Stimulated activated CD4-positive, alpha-beta T cell treated with anti-CD3 and anti-CD28 coated beads, Interleukin-12 subunit alpha, Interleukin-12 subunit beta, amount 100 ng/mL, for 48 hours (primary cell): ENCODE results near the gene ANKRD6.

ENCODE experiments used
- DNase-seq, 3 donors: peaks; one replicate each; pipeline ENCODE4 v3.0.0-alpha.2; 2020; ENCODE audit warnings: low read depth in 2 of 3, low spot score in 1 of 3

ANKRD6 gene

GRCh38 chr6:89506716-89507617, 74.0 kb downstream of the ANKRD6 start:
- no peak for DNase-seq

GRCh38 chr6:89508755-89509563, 76.0 kb downstream of the ANKRD6 start:
- no peak for DNase-seq

GRCh38 chr6:89509777-89510281, 76.9 kb downstream of the ANKRD6 start:
- DNase-seq, result no peak

- no peak for DNase-seq
These were observed 77.4 kb downstream of the ANKRD6 start for GRCh38 chr6:89510393-89510792.

DNA sequence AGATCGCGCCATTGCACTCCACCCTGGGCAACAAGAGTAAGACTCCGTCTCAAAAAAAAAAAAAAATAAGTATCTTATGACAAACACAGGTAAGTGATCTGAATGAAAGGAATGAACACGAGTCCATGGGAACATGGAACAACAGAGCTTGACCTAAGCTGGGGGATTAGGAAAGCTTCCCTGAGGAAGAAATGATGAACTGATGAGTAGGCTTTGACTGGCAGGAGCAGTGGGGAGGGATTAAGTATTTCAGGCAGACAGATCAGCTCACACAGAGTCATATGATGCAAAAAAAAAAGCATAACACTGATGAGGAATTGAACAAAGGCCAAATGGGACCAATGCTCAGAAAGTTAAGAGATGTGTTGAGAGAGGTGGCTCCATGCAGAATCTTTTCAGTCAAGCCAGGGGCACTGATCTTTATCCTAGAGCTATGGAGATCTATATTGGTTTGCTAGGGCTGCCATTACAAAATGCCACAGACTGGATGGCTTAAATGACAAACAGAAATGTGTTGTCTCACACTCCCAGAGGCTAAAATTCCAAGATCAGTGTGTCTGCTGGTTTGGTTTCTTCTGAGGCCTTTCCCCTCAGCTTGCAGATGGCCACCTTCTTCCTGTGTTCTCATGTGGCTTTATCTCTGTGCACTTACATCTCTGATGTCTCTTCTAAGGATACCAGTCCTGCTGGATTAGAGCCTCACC, 85.6 kb downstream of the ANKRD6 start:
- no peak for DNase-seq

DNA sequence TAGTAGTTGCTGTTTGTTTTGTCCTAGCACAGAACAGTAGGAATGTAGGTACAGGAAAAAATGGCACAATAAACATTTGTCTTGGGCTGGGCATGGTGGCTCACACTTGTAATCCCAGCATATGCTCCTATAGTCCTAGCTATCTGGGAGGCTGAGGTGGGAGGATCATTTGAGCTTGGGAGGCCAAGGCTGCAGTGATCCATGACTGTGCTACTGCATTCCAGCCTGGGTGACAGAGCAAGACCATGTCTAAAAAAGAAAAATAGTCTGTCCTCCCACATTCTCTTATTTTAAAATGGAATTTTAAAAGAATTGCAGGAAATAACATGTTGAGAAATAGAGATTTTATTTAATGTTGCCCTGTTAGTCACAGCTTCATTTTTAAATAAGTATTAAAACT, 87.8 kb downstream of the ANKRD6 start:
- DNase-seq, result no peak

DNA sequence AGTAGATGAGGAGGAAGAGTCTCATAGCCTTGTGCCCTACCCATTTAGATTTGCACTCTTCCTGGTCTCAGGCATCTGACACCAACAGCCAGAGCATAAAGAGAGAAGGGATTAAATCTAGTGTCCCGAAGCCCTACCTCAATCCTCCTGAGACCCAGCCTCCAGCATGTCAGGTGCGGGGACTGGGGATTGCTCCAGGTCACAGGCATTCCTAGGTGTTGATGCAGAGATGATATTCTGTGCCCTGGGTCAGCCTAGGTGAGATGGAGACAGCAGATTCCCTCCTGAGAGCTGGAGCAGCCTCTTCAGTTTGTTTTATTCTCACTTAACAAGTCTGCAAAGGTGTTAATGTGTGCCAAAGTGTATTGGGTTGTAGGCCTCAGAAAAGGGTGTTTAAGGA, 89.8 kb downstream of the ANKRD6 start:
- no peak for DNase-seq

GRCh38 chr6:89525786-89526562, 93.0 kb downstream of the ANKRD6 start:
- no peak for DNase-seq

DNA sequence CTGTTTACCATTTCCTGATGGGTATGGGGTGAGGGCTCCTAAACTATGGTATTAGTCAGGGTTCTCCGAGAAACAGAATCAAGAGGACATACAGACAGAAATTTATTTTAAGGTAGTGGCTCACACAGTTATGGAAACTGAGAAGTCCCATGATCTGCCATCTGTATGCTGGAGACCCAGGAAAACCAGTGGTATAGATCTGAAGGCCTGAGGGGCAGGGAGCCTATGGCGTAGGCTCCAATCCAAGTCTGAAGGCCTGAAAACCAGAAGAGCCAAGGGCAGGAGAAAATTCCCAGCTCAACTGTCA, 93.6 kb downstream of the ANKRD6 start:
- no peak for DNase-seq

DNA sequence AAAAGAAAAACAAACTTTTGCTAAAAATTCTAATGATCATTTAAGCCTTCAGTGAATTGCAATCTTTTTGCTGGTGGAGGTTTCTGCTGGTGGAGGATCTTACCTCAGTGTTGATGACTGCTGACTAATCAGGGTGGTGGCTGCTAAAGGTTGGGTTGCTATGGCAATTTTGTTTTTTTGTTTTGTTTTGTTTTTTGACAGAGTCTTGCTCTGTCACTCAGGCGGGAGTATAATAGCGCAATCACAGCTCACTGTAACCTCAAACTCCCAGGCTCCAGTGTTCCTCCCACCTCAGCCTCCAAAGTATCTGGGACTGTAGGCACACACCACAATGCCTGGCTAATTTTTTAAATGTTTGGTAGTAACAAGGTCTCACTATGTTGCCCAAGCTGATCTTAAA, 94.7 kb downstream of the ANKRD6 start:
- no peak for DNase-seq

GRCh38 chr6:89528866-89529265, 95.9 kb downstream of the ANKRD6 start:
- DNase-seq, result no peak

DNA sequence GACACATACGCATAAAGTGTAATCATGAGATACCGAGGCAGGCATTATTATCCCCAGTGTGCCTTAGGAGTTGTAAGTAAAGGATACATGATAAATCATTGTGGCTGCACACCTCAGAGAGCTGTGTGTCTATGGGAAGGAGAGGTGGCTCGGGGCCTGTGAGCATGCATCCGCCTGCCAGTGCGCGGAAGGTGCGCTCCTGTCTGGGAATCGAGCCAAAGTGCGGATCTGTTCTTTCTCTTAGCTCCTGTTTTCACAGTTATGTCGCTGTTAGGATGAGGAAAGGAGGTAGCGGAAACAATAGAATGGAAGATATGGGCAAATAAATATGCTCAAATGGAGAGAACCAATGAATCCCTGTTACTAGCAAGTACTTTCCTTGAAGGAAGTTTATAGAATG, 98.0 kb downstream of the ANKRD6 start:
- no peak for DNase-seq

DNA sequence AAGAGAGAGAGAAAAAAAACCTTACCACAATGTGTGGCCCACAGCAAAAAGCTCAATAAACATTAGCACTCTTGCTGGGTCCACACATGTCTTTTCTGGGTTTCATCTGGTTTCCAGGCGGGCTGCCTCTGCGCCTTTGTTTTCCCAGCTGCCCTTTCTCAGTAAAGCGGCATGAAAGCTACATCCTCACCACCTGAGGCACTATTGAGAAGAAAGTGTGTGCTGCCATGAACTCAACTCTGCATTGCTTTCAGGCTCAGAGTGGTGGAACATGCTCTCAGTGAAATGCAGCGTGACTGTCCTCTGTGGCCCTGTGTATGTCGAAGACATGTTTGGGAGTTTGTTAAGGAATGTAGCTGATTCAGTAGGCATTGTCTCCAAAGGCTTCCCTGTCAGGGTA, 103.3 kb downstream of the ANKRD6 start:
- DNase-seq, result no peak

GRCh38 chr6:89539779-89540178, 106.8 kb downstream of the ANKRD6 start:
- no peak for DNase-seq

DNA sequence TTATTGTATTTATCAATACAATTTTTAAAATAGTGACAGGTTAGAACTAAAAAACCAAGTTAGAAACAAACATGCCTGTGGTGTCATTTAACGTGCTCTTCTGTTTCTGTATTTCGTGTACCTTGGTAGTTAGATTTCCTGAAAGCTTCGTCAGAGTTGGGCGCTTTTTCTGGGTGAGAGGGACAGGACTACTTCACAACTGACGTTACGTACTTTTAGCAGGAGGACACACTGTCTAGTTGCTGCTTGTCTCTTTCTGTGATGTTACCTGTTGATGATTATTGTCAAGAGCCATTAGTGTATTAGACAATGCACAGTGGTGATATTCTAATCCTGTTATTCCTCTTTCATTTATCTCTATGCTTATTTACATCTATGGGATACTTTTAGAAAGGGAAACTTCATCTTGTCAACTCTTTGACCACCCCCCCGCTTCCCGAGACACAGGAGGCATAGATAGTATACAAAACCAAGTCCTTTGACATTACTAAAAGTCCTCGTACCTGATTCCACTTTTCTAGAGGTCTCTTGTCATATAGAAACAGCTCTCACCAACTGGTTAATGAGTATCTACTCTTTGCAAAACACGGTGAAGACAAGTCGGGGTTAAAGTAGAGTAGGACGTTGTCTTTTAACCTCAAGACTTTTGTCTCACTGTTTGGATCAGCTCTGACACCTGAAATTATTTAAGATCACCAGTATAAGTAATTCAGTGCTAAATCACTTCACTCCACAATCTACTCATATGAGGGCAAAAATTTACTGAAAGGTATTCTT, 109.3 kb downstream of the ANKRD6 start:
- DNase-seq, result no peak

DNA sequence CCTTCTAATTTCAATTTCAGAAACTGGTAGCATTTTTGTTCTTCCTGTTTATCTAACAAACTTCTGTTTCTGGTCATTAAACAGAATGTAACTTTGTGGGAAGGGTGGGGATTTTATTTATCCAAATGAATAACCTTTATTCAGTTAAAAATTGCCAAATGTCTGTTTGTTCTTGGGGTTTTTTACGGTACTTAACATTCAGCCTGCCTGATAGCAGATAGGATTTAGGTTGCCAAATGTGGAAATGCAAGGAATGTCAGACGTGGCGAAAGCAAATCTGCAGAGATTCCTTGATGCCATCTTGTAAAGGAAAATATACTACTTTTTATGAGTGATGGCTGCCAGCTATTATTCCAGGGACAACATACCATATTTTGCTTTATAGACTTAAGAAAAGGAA, 109.9 kb downstream of the ANKRD6 start:
- no peak for DNase-seq

DNA sequence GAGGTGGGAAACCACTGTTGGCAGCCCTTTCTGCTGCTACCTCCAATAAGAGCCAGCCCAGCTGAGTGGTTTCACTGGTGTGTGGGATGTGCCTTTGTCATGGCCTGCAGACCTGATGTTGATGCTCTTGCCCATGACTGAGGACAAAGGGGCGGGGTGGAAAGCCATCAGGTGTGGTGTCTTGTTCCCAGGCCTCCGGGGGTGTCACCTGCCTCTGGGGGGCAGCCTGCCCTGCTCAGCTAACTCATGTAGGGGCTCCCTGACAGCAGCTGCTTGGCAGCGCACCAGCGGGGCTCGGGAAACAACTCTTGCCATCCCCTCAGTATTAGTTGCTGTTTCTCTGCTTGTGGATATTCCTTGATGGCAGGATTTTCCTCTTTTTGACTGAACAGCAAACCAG, 114.3 kb downstream of the ANKRD6 start:
- DNase-seq, result no peak

DNA sequence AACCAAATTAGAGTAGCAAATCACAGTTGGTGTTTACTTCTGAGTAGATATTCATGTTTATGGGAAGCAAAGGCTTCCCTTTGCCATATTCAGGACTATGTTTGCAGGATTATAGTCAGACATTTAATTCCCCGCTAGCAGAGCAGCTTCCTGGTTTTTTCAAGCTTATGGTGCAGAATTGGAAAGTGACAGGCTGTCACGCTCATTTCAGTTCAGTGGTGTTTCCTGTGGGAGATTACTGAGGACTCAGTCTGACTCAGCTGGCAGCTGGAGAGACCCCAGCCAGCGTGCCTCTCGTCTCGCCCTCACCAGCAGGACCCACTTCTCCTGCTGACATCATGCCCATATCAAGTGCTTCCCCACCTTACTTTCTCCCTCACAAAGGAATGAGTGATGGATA, 120.5 kb downstream of the ANKRD6 start:
- no peak for DNase-seq

- DNase-seq, result no peak
These were observed 121.2 kb downstream of the ANKRD6 start for GRCh38 chr6:89554106-89554505.

DNA sequence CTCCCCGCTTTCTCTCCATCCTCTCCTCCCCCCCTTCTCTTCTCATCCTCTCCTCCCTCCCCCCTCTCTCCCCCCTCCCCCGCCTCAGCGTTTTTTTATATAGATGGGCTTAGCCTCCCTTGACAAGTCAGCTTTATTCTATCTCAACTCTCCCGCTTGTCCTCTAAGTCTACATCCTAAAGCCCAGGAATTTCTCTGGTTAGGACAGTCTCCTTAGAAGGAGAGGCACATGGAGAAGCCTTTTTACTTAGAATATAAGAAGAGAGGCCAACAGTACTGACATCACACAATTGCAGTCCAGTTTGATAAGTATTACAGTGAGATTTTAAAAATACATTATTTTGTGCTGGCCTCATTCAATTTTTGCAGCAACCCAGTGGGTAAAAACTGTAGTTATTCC, 122.1 kb downstream of the ANKRD6 start:
- DNase-seq, result no peak
